HepG2 (cell line): Measurements from ENCODE around the gene ETFB. TPM values are rescaled to one million over a fixed set of nuclear protein-coding genes. Genes with fewer than 3 reads are reported as not detected.

Source experiments
- polyA plus RNA-seq, 8 experiments: library from polyadenylated mRNA; depleted of rRNA in 3 of 8; stranded (reverse) in 7 of 8; unstranded in 1 of 8; fragments of >200 nt; fragmentation: Illumina TruSeq in 4 of 8; extraction: Trizol in 4 of 8; gene quantifications; 2 replicates each; pipeline versions ENCODE4 v1.2.1 to v1.2.3, GENCODE V29; 2011 to 2016; ENCODE audit warnings: low read depth in 4 of 8, missing spikeins in 1 of 8, mixed read lengths in 1 of 8; ENCODE audit not compliant: insufficient read depth in 1 of 8
- total RNA-seq, 5 experiments: library from RNA; depleted of rRNA; stranded (reverse); fragments of >200 nt; fragmentation: Illumina TruSeq; extraction: Trizol; gene quantifications; 2 replicates each; pipeline ENCODE4 v1.2.3, GENCODE V29; 2016; ENCODE audit warnings: low read depth in 1 of 5

ETFB gene
- total and polyA plus RNA-seq, 2 of the 13 experiments (the other 11 are each of a cell fraction or from before 2014, with no cell fraction given) = 678 to 1,314 TPM

Other genes with a start within 250 kb of the ETFB start
- not detected in 2 replicates for gene SIGLEC9, start 241.5 kb downstream of the ETFB start, total RNA-seq (2016; rRNA removed; fragmentation: Illumina TruSeq; extraction: Trizol)
- gene SIGLEC9, start 241.5 kb downstream of the ETFB start, polyA plus RNA-seq (2011; rRNA removed) = not detected in 2 replicates
- not detected in 2 replicates for gene SIGLEC7, start 224.1 kb downstream of the ETFB start, total RNA-seq (2016; rRNA removed; fragmentation: Illumina TruSeq; extraction: Trizol)
- 0.17 TPM in 1 of 2 replicates, not detected in the other for gene SIGLEC7, start 224.1 kb downstream of the ETFB start, polyA plus RNA-seq (2011; rRNA removed)
- gene CD33, start 141.3 kb downstream of the ETFB start, total RNA-seq (2016; rRNA removed; fragmentation: Illumina TruSeq; extraction: Trizol) = 0.29 TPM in 1 of 2 replicates, not detected in the other
- gene CD33, start 141.3 kb downstream of the ETFB start, polyA plus RNA-seq (2011; rRNA removed) = 0.07 TPM in 1 of 2 replicates, not detected in the other
- gene SIGLECL1, start 115.3 kb downstream of the ETFB start, total RNA-seq (2016; rRNA removed; fragmentation: Illumina TruSeq; extraction: Trizol) = not detected in 2 replicates
- not detected in 2 replicates for gene SIGLECL1, start 115.3 kb downstream of the ETFB start, polyA plus RNA-seq (2011; rRNA removed)
- 0.04 TPM in 1 of 2 replicates, not detected in the other for gene IGLON5, start 54.7 kb downstream of the ETFB start, total RNA-seq (2016; rRNA removed; fragmentation: Illumina TruSeq; extraction: Trizol)
- 5.7 and 6.2 TPM in 2 replicates for gene IGLON5, start 54.7 kb downstream of the ETFB start, polyA plus RNA-seq (2011; rRNA removed)
- gene VSIG10L, start 24.2 kb downstream of the ETFB start, total RNA-seq (2016; rRNA removed; fragmentation: Illumina TruSeq; extraction: Trizol) = 1.8 and 2.7 TPM in 2 replicates
- gene VSIG10L, start 24.2 kb downstream of the ETFB start, polyA plus RNA-seq (2011; rRNA removed) = 8.0 and 8.5 TPM in 2 replicates
- gene CLDND2, start 2.6 kb upstream of the ETFB start, total RNA-seq (2016; rRNA removed; fragmentation: Illumina TruSeq; extraction: Trizol) = 1.1 and 1.8 TPM in 2 replicates
- 0.84 and 1.6 TPM in 2 replicates for gene CLDND2, start 2.6 kb upstream of the ETFB start, polyA plus RNA-seq (2011; rRNA removed)
- gene NKG7, start 6.3 kb upstream of the ETFB start, total RNA-seq (2016; rRNA removed; fragmentation: Illumina TruSeq; extraction: Trizol) = not detected in 2 replicates
- gene NKG7, start 6.3 kb upstream of the ETFB start, polyA plus RNA-seq (2011; rRNA removed) = 0.21 and 0.40 TPM in 2 replicates
- not detected in 2 replicates for gene LIM2, start 21.6 kb upstream of the ETFB start, total RNA-seq (2016; rRNA removed; fragmentation: Illumina TruSeq; extraction: Trizol)
- gene LIM2, start 21.6 kb upstream of the ETFB start, polyA plus RNA-seq (2011; rRNA removed) = 1.3 and 1.8 TPM in 2 replicates
- gene C19orf84, start 24.2 kb upstream of the ETFB start, total RNA-seq (2016; rRNA removed; fragmentation: Illumina TruSeq; extraction: Trizol) = not detected in 2 replicates
- 0.05 and 0.20 TPM in 2 replicates for gene C19orf84, start 24.2 kb upstream of the ETFB start, polyA plus RNA-seq (2011; rRNA removed)
- gene SIGLEC10, start 51.3 kb upstream of the ETFB start, total RNA-seq (2016; rRNA removed; fragmentation: Illumina TruSeq; extraction: Trizol) = not detected in 2 replicates
- not detected in 2 replicates for gene SIGLEC10, start 51.3 kb upstream of the ETFB start, polyA plus RNA-seq (2011; rRNA removed)
- gene SIGLEC8, start 92.1 kb upstream of the ETFB start, total RNA-seq (2016; rRNA removed; fragmentation: Illumina TruSeq; extraction: Trizol) = not detected in 2 replicates
- gene SIGLEC8, start 92.1 kb upstream of the ETFB start, polyA plus RNA-seq (2011; rRNA removed) = not detected in 2 replicates
- not detected in 2 replicates for gene CEACAM18, start 112.2 kb upstream of the ETFB start, total RNA-seq (2016; rRNA removed; fragmentation: Illumina TruSeq; extraction: Trizol)
- not detected in 2 replicates for gene CEACAM18, start 112.2 kb upstream of the ETFB start, polyA plus RNA-seq (2011; rRNA removed)
- gene SIGLEC12, start 135.4 kb upstream of the ETFB start, total RNA-seq (2016; rRNA removed; fragmentation: Illumina TruSeq; extraction: Trizol) = not detected in 2 replicates
- not detected in 2 replicates for gene SIGLEC12, start 135.4 kb upstream of the ETFB start, polyA plus RNA-seq (2011; rRNA removed)
- gene SIGLEC6, start 165.3 kb upstream of the ETFB start, total RNA-seq (2016; rRNA removed; fragmentation: Illumina TruSeq; extraction: Trizol) = not detected in 2 replicates
- gene SIGLEC6, start 165.3 kb upstream of the ETFB start, polyA plus RNA-seq (2011; rRNA removed) = not detected in 2 replicates
- gene ZNF175, start 204.9 kb upstream of the ETFB start, total RNA-seq (2016; rRNA removed; fragmentation: Illumina TruSeq; extraction: Trizol) = 1.5 and 2.3 TPM in 2 replicates
- 1.1 and 1.2 TPM in 2 replicates for gene ZNF175, start 204.9 kb upstream of the ETFB start, polyA plus RNA-seq (2011; rRNA removed)